Choroid plexus epithelial cell (primary cell): Measurements from ENCODE around the gene RPLP2.
A peak's percentile ranks its signal among the peaks of the same experiment; 100 is the strongest.

Experiments
- DNase-seq: peaks from one replicate; pipeline ENCODE4 v3.0.0-alpha.2; 2010; ENCODE audit warnings: low read depth
- H3K4me3 ChIP-seq: 2 replicates; pipeline ENCODE4 v1.5.1; 2011; ENCODE audit warnings: low read depth, mild to moderate bottlenecking, control low read depth, low read length, moderate library complexity
- CTCF ChIP-seq: conservative IDR thresholded peaks from 2 replicates; pipeline ENCODE4 v1.5.1; 2011; ENCODE audit warnings: low read depth, mild to moderate bottlenecking, control low read depth, inconsistent platforms, low read length, moderate library complexity

Gene RPLP2

GRCh38 chr11:831118-831864 is 21.5 kb downstream of the RPLP2 start:
- no peak overlapping the region for H3K4me3 ChIP-seq
- DNase-seq: peak; percentile 60
- no peak for TF ChIP-seq CTCF

GRCh38 chr11:831961-832528 is 22.3 kb downstream of the RPLP2 start:
- no peak for DNase-seq
- peak overlapping the region; percentile 59 for H3K4me3 ChIP-seq
- no peak for TF ChIP-seq CTCF

GRCh38 chr11:832529-833113 is 22.9 kb downstream of the RPLP2 start, which contains the start of gene CD151:
Gene CD151, plus strand, starts transcription at chr11:832952. Its CDS starts 3,118 bp downstream, at chr11:836070.
- peak within 1 kb of the TSS; percentile 72 for H3K4me3 ChIP-seq
- no peak for TF ChIP-seq CTCF
- DNase-seq: peak; percentile 52

- DNase-seq: peak; percentile 42
- peak overlapping the region; percentile 72 for H3K4me3 ChIP-seq
- no peak for TF ChIP-seq CTCF
These were observed 23.5 kb downstream of the RPLP2 start for GRCh38 chr11:833114-833791.

- DNase-seq: peak; percentile 31
- peak overlapping the region; percentile 72 for H3K4me3 ChIP-seq
- TF ChIP-seq CTCF: no peak
These were observed 24.1 kb downstream of the RPLP2 start for GRCh38 chr11:833849-834311.

- TF ChIP-seq CTCF: no peak
- DNase-seq: peak; percentile 38
- peak overlapping the region; percentile 30 for H3K4me3 ChIP-seq
These were observed 24.9 kb downstream of the RPLP2 start for GRCh38 chr11:834371-835316.
